Skin epidermis (tissue), 12 donors: Measurements from ENCODE around the gene MT4.
A peak's percentile ranks its signal among the peaks of the same experiment; 100 is the strongest.

Experiments
- H3K27ac ChIP-seq, 21 experiments: fragments of 200-600 bp; sonication (generic) in 11 of 21; one replicate each; pipeline ENCODE4 v1.5.0; 2020; ENCODE audit warnings: mild to moderate bottlenecking in 3 of 21, inconsistent platforms in 2 of 21, moderate library complexity in 2 of 21
- H3K4me3 ChIP-seq, 7 experiments: fragments of 200-600 bp; sonication (generic) in 2 of 7; one replicate each; pipeline ENCODE4 v1.5.0; 2020; ENCODE audit warnings: inconsistent platforms in 2 of 7, mild to moderate bottlenecking in 2 of 7, moderate library complexity in 1 of 7

MT4 gene

GRCh38 chr16:56564793-56565477 lies at the start of gene MT4:
TSS of gene MT4 (plus strand) at chr16:56565073. CDS start at chr16:56565129, 56 bp downstream.
- H3K27ac ChIP-seq = no peak within 1 kb of the TSS
- H3K4me3 ChIP-seq = no peak within 1 kb of the TSS

DNA sequence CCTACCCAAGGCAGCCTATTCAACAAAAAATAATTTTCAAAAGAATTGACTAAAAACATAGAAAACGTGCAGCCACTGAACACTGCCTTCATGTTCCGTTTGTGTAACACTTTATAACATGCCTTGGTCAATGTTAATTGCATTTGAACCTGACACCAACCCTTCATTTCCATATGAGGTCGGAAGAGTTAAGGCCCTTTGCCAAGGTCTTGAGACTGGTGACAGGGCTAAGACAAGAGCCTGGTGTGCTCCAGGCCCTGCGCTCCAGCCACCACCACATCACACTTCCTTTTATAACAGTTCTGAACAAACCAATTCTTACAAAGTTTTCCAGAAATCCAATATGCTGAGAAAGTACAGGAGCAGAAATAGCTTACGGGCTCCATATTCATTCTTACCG lies 49.2 kb upstream of the MT4 start:
- H3K27ac ChIP-seq = peak overlapping the region in 2 of 21 experiments; percentile 27 to 34
- H3K4me3 ChIP-seq = no peak overlapping the region

DNA sequence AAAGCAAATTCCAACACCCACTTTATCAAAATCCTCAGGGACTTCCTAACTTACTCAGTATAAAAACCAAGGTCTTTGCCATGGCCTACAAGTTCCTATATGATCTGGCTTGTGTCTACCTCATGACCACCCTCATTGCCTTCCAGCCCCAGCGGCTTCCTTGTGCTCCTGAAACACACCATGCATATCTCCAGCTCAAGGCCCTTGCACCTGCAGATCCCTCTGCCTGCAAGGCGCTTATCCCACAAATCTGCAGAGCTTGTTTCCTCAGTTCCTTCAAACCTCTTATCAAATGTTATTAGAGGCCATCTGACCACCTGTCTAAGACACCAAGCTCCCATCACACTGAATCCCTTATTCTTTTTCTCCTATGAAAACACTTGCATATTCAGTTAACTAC lies 47.7 kb upstream of the MT4 start:
- Histone ChIP-seq H3K27ac (no peak overlapping the region), H3K4me3 (no peak overlapping the region)

GRCh38 chr16:56518425-56518824 lies 46.4 kb upstream of the MT4 start:
- Histone ChIP-seq H3K4me3 (no peak overlapping the region), H3K27ac (no peak overlapping the region)

DNA sequence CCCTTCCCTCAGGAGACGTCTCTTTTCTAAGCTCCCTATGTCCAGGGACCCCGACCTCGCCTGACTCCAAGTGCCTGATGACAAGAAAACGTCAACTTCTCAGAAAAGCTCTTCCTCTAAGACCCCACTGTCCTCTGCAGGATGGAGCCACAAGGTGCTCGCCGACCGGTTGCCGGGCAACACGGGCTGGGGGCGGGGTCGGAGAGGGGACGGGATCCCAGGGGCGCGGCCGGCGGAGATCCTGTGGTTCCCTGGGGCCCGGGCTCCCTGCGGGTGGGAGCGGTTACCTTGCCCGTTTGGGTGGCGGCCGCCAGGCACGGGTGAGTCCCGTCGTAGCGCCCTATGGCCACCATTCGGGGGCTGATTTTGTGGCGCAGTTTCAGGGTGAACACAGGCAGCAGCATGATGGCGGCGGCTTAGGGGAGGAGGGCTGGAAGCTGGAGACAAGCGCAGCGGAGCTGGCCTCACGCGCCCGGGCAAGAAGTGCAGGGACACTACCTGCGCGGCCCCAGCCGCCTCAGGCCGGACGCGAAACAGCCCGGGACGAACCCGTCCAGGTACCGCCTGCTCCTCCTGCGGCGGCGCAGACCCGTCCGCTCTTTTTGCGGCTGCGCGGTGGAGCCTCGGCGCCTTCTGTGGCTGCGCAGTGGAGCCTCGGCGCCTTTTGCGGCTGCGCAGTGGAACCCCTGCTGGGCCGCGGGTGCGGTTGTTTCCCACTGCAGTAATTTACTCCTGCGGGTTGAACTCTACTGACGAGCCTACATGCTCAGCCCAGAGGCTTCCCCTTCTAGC lies 45.2 kb upstream of the MT4 start, which contains the start of gene BBS2:
TSS of gene BBS2 (minus strand) at position 566 of the 792 bp plus-strand sequence. CDS start at position 404, 162 bp downstream.
- Histone ChIP-seq H3K4me3 (peak within 1 kb of the TSS; percentile 60 to 99 (median 94)), H3K27ac (peak within 1 kb of the TSS; percentile 39 to 94 (median 87))

DNA sequence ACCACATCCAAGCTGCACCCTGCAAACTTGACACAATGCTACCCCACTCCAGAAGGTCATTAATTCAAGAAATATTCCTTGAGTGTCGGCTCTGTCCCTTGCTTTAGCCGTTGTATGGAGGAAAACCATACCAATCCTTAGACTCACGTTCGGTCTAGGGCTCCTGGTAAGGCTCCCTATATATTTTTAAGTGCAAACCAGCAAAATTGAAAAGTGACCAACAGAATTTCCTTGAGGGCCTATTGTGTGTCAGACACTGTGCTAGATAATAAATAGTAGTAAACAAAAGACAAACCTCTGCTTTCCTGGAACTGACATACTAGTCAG lies 44.7 kb upstream of the MT4 start:
- H3K4me3 ChIP-seq = peak overlapping the region; percentile 60 to 99 (median 94)
- peak overlapping the region in 20 of 21 experiments; percentile 39 to 94 (median 88) for H3K27ac ChIP-seq

DNA sequence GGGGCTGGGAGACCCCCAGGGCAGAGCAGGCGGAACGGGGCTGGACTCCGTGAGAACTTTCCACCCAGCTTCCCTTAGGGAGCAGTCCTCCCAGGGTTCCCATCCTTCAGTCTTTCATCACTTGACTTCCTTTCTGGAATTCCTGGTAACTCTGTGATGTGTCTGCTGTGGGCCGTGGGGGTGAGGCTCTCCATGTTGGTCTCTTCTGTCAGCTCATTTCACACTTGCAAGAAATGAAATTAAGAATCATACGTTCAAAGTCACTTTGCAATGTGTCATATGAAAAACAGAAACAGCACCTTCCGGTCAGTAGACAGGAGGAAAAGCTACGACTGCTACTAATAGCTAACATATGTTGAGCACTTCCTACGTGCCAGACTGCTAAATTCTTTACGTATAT lies 39.6 kb upstream of the MT4 start:
- H3K27ac ChIP-seq = no peak overlapping the region
- H3K4me3 ChIP-seq = no peak overlapping the region

DNA sequence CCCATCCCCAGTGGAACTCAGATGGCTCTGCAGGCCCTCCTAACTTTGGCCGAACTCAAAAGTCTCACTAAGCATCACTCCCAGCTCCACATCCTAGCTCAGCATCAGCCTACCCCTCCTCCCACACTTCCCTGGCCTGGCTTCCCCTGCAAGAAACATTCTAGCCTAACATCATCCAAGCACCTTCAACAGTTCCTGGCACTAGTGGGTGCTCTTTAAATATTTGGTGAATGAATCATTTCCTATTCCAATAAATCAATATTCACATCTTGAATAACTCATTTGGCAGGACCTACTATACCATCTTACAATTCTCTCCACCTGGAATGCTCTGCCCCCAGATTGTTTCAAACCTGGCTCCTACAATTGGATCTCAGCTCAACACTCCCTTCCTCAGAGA lies 34.0 kb upstream of the MT4 start:
- Histone ChIP-seq H3K4me3 (no peak overlapping the region), H3K27ac (no peak overlapping the region)

GRCh38 chr16:56532714-56533113 lies 32.2 kb upstream of the MT4 start:
- Histone ChIP-seq H3K27ac (no peak overlapping the region), H3K4me3 (no peak overlapping the region)

GRCh38 chr16:56534847-56535383 lies 30.0 kb upstream of the MT4 start:
- no peak overlapping the region for H3K27ac ChIP-seq
- H3K4me3 ChIP-seq = no peak overlapping the region

GRCh38 chr16:56538331-56538730 lies 26.5 kb upstream of the MT4 start:
- H3K27ac ChIP-seq = no peak overlapping the region

GRCh38 chr16:56539656-56540055 lies 25.2 kb upstream of the MT4 start:
- peak overlapping the region in 2 of 21 experiments; percentile 16 to 49 for H3K27ac ChIP-seq
- no peak overlapping the region for H3K4me3 ChIP-seq

More at GRCh38 chr16:56538331-56538730, 26.5 kb upstream of the MT4 start:
- no peak overlapping the region for H3K4me3 ChIP-seq

DNA sequence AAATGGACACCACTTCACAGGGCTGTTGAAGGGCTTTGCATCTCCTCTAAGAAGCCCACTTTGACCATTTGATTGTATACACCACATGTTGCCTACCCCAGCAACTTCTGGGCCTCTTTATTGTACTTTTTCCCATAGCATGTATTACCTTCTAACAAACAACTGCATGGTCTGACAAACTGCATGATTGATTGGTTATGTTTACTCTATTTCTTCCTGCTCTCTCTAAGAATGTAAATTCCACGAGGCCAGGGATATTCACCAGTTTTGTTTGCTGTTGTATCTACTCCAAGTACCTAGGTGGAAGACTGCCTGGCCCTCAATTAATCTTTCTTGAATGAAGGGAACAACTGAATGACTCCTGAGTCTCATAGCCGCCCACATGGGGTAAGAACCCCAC lies 22.8 kb upstream of the MT4 start:
- Histone ChIP-seq H3K27ac (no peak overlapping the region), H3K4me3 (no peak overlapping the region)

DNA sequence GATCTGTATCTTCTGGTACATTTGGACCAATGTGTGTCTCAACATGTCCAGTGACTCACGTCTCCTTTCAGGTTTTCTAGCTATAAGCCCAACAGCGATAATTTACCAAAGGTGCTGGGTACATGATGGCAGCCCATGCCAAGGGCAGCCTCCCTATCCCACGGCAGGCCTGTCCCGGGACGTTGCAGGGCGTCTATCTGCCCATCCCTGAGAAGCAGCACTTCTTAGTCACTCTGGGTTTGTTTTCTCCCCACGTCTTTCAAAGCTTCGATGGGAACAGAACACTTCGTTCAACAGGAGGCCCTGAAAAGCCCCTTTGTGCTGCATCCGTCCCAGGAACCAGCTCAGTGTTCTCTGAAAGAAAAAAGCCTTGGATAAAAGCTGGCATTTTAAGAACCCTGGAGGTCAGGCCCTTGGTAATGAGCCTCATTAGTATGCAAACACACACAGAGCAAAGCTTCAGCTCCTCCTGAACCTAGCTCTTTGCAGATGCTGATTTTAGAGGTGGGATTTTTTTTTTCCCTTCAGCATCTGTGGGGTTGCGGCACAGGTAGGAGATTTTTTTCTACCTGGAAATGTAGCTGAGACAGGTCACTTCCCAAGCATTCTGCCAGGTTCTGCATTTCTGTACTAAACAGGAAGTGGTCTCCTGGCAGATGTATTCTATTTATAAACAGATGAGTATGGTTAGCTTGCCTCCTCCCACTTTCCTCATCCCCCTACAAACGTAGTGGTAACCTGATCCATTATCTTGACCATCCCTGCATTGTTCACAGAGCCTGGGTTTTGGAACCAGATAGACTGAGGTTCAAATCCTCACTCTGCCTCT lies 17.5 kb upstream of the MT4 start:
- H3K27ac ChIP-seq = peak overlapping the region in 12 of 21 experiments; percentile 4 to 79 (median 58)
- H3K4me3 ChIP-seq = no peak overlapping the region

- H3K4me3 ChIP-seq = no peak overlapping the region
- H3K27ac ChIP-seq = peak overlapping the region in 11 of 21 experiments; percentile 4 to 79 (median 65)
Observed at GRCh38 chr16:56547949-56548567, 16.8 kb upstream of the MT4 start.

DNA sequence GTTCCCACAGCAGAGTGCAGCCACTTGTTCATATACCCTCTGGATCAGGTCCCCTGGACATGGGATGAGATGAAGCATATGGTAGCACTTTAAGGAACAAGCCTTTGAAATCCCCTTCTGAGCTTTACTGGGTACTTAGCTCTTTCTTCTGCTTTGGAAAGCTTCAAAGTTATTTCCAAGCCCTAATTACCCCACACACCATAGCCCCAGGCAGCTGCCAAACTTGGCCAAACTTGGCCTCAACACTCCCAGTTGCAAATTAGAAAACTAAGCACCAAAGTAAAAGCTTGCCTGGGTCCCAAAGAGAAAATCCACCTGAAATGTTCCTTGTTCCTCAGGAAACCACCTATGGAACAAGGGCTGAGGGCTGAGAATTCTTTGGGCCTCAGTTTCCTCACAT lies 15.7 kb upstream of the MT4 start:
- no peak overlapping the region for H3K4me3 ChIP-seq
- peak overlapping the region in 1 of 21 experiments; percentile 19 for H3K27ac ChIP-seq

GRCh38 chr16:56549744-56550385 lies 15.0 kb upstream of the MT4 start:
- Histone ChIP-seq H3K27ac (no peak overlapping the region), H3K4me3 (no peak overlapping the region)

DNA sequence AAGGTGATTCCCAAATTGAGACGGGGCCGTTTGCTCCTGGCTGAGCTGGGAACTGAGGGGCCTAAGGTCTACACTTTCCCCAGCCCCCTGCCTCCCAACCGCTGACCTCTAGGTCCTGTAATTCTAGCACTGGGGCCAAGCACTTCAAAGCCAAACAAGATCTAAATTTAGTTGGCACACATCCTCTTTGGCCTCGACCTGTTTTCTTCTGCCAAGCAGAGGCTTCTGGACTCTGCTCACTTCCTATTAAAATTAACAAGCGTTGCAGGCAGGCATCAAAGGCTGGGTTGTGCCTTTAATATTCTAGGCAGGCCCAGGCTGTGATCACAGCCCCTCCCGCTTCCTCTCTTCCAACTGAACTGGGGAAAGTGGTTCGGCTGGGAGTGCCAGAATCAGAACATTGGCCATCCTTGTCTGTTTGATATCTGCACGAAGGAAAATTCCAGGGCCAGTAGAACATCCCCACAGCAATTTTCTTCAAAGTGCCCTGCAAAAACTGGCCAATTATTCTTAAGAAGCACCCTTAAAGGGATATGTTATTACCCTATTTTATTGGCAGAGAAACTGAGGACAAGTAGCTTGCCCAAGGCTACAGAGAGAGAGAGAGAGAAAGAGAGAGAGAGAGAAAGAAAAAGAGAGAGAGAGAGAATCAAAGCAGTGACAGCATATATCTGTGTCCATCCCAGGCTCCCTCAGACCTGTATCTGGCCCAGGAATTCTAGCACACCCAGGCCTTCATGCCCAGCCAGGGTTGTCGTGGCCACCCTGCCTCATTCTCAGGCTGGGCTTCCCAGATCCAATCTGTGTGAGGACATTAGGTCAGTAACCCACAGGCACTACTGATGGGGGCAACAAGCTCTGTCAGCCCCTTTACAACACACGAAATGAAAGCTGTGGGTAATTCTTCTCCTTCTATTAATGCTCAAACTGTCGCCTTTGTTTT lies 12.8 kb upstream of the MT4 start:
- Histone ChIP-seq H3K4me3 (no peak overlapping the region), H3K27ac (peak overlapping the region in 1 of 21 experiments; percentile 34)
